Measurements from ENCODE around the gene LHX4. TPM values are rescaled to one million over a fixed set of nuclear protein-coding genes. Genes with fewer than 3 reads are reported as not detected.

LHX4 gene
- total and polyA plus RNA-seq, 10 of the 15 experiments (the other 5 are each of a cell fraction or from before 2014, with no cell fraction given): 0.05 to 0.80 (median 0.32) TPM; not detected in 6

DNA sequence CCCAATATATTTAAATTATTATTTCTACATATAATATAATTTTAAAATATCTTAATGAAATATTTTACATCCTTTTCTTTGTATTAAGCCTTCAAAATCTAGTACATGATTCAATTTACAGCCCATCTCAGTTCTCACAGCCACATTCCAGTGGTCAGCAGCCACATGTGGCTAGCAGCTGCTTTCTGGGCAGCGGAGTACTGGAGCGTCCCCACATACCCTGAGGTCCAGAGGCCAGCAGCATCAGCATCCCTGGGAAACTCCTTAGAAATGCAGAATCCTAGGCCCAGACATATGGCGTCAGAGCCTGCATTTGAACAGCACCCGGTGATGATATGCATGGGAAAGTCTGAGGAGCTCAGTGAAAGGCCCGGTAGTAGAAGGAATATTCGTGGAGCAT lies 8.6 kb upstream of the LHX4 start:
- H3K79me2 ChIP-seq (ENCODE audit: control insufficient read depth, insufficient read depth, low read length): no peaks in the 10 kb centered on the region
- POLR2A ChIA-PET: no interaction called here
- no peaks in the 10 kb centered on the region for H3K36me3 ChIP-seq (ENCODE audit: control insufficient read depth in 2 of 2, insufficient read depth in 2 of 2, low read length in 1 of 2)
- no peak for DNase-seq (ENCODE audit: low read depth, low spot score)
- SMC1A ChIA-PET (ENCODE audit: uncharacterized antibody, unreplicated experiment): no interaction called here
- H3K27me3 ChIP-seq (replicated peaks in 1 of 2; ENCODE audit: control insufficient read depth in 2 of 2, insufficient read depth in 2 of 2, low read length in 1 of 2): no peaks in the 10 kb centered on the region; a peak in 3 of 4 replicates
- intact Hi-C loops (cut with micrococcal nuclease; ENCODE audit: unreplicated experiment): no loop called here
- no peaks in the 10 kb centered on the region for H3K9me3 ChIP-seq (replicated peaks; ENCODE audit: control insufficient read depth, insufficient read depth, low read length)
- no TSS peak for BruUV-seq (replicated peaks)
- H3K4me1 ChIP-seq (ENCODE audit: control insufficient read depth, insufficient read depth, low read length): no peaks in the 10 kb centered on the region; the same call in 1 of the 2 replicates
- RAD21 ChIA-PET (ENCODE audit: unreplicated experiment): no interaction called here
- in situ Hi-C loops (cut with MboI): no loop called here
- 34% methylated on average over 6 of the region's 6 CpGs for WGBS (ENCODE audit: insufficient coverage, insufficient replicate concordance, low lambda C conversion rate, missing lambda C conversion rate)
- H3K9ac ChIP-seq (ENCODE audit: control insufficient read depth, insufficient read depth, low read length): no peak overlapping the region
- FAIRE-seq: no peak
- no peak overlapping the region for H2AFZ ChIP-seq (ENCODE audit: control insufficient read depth, low read depth, low read length)
- no peak overlapping the region for H3K4me2 ChIP-seq (ENCODE audit: control insufficient read depth, insufficient read depth)
- peaks cover 3% of the 10 kb centered on the region; the same call in 1 of the 2 replicates for H4K20me1 ChIP-seq (ENCODE audit: control insufficient read depth, insufficient read depth)
- no peak for TF ChIP-seq SIN3A (IDR thresholded peaks at IDR 0.05; ENCODE audit: low read depth, low read length)
- no peak for TF ChIP-seq NFYA (IDR thresholded peaks at IDR 0.05; ENCODE audit: borderline replicate concordance, low read depth, low read length)
- no peak overlapping the region for H3K4me3 ChIP-seq
- no peak overlapping the region for H3K27ac ChIP-seq (ENCODE audit: control insufficient read depth, insufficient read depth)
- CTCF ChIA-PET: no interaction called here
- ATAC-seq: no peak

DNA sequence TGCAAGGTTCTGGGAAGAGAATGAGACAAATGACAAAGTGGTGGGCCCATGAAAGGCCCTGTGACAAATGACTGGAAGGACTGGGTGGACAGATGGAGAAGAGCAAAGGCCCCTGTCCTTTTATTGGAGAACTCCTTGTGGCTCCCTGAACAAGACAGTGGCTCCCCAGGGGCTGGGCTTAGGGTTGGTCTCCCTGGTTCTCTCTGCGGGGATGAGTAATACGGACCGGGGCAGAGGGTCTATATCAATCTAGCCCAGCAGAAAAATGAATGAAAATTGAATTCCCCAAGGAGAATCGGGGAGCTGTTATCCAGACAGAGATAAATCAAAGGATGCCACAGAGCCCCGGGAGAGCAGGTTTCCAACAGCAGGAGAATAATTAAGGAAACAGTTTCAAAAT lies 5.2 kb upstream of the LHX4 start:
- SMC1A ChIA-PET (ENCODE audit: uncharacterized antibody, unreplicated experiment): interaction anchor here (0.7 kb wide), 1 partner anchor 147 kb away, joined by 3 read pairs; no protein-coding TSS in a partner anchor
- no peak for FAIRE-seq
- ATAC-seq: no peak
- Histone ChIP-seq H3K27ac (ENCODE audit: control insufficient read depth, insufficient read depth) (no peak overlapping the region), H3K4me3 (no peak overlapping the region), H3K27me3 (replicated peaks in 1 of 2; ENCODE audit: control insufficient read depth in 2 of 2, insufficient read depth in 2 of 2, low read length in 1 of 2) (peaks cover 6 to 9% of the 10 kb centered on the region in 2 experiments), H3K36me3 (ENCODE audit: control insufficient read depth in 2 of 2, insufficient read depth in 2 of 2, low read length in 1 of 2) (no peaks in the 10 kb centered on the region), H3K9me3 (replicated peaks; ENCODE audit: control insufficient read depth, insufficient read depth, low read length) (no peaks in the 10 kb centered on the region; the same call in 2 of the 3 replicates), H3K4me1 (ENCODE audit: control insufficient read depth, insufficient read depth, low read length) (peaks cover 6% of the 10 kb centered on the region), H3K9ac (ENCODE audit: control insufficient read depth, insufficient read depth, low read length) (no peak overlapping the region), H3K4me2 (ENCODE audit: control insufficient read depth, insufficient read depth) (no peak overlapping the region), H2AFZ (ENCODE audit: control insufficient read depth, low read depth, low read length) (no peak overlapping the region), H3K79me2 (ENCODE audit: control insufficient read depth, insufficient read depth, low read length) (no peaks in the 10 kb centered on the region), H4K20me1 (ENCODE audit: control insufficient read depth, insufficient read depth) (peaks cover 3% of the 10 kb centered on the region; the same call in 1 of the 2 replicates)
- POLR2A ChIA-PET: no interaction called here
- no peak for DNase-seq (ENCODE audit: low read depth, low spot score)
- CTCF ChIA-PET: no interaction called here
- in situ Hi-C loops (cut with MboI) (no loop called here), intact Hi-C loops (cut with micrococcal nuclease; ENCODE audit: unreplicated experiment) (no loop called here)
- RAD21 ChIA-PET (ENCODE audit: unreplicated experiment): no interaction called here
- no peak for TF ChIP-seq EZH2 (IDR thresholded peaks at IDR 0.05; ENCODE audit: borderline replicate concordance, control insufficient read depth, low read depth, low read length)
- TF ChIP-seq, protein P1, sequence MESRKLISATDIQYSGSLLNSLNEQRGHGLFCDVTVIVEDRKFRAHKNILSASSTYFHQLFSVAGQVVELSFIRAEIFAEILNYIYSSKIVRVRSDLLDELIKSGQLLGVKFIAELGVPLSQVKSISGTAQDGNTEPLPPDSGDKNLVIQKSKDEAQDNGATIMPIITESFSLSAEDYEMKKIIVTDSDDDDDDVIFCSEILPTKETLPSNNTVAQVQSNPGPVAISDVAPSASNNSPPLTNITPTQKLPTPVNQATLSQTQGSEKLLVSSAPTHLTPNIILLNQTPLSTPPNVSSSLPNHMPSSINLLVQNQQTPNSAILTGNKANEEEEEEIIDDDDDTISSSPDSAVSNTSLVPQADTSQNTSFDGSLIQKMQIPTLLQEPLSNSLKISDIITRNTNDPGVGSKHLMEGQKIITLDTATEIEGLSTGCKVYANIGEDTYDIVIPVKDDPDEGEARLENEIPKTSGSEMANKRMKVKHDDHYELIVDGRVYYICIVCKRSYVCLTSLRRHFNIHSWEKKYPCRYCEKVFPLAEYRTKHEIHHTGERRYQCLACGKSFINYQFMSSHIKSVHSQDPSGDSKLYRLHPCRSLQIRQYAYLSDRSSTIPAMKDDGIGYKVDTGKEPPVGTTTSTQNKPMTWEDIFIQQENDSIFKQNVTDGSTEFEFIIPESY (IDR thresholded peaks at IDR 0.05): no peak
- no peak for TF ChIP-seq POLR2AphosphoS5 (IDR thresholded peaks at IDR 0.05; ENCODE audit: low read length)
- TF ChIP-seq ZNF207 (IDR thresholded peaks at IDR 0.05; ENCODE audit: borderline replicate concordance): no peak
- TF ChIP-seq, protein P2, sequence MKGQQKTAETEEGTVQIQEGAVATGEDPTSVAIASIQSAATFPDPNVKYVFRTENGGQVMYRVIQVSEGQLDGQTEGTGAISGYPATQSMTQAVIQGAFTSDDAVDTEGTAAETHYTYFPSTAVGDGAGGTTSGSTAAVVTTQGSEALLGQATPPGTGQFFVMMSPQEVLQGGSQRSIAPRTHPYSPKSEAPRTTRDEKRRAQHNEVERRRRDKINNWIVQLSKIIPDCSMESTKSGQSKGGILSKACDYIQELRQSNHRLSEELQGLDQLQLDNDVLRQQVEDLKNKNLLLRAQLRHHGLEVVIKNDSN (IDR thresholded peaks at IDR 0.05; ENCODE audit: borderline replicate concordance, extremely low read length, insufficient read depth, low read depth, low read length): no peak
- TF ChIP-seq, protein P3, sequence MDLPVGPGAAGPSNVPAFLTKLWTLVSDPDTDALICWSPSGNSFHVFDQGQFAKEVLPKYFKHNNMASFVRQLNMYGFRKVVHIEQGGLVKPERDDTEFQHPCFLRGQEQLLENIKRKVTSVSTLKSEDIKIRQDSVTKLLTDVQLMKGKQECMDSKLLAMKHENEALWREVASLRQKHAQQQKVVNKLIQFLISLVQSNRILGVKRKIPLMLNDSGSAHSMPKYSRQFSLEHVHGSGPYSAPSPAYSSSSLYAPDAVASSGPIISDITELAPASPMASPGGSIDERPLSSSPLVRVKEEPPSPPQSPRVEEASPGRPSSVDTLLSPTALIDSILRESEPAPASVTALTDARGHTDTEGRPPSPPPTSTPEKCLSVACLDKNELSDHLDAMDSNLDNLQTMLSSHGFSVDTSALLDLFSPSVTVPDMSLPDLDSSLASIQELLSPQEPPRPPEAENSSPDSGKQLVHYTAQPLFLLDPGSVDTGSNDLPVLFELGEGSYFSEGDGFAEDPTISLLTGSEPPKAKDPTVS (IDR thresholded peaks at IDR 0.05; ENCODE audit: low read depth, low read length): no peak
- no peak for TF ChIP-seq POLR2A (IDR thresholded peaks at IDR 0.05; ENCODE audit: low read depth, low read length)
- TF ChIP-seq EED (IDR thresholded peaks at IDR 0.05; ENCODE audit: low read depth): no peak
- TF ChIP-seq TCF12 (IDR thresholded peaks at IDR 0.05; ENCODE audit: low read depth, low read length): no peak
- no peak for TF ChIP-seq SMAD1 (IDR thresholded peaks at IDR 0.05; ENCODE audit: low read depth, partially characterized antibody)
- no peak for TF ChIP-seq IRF4 (IDR thresholded peaks at IDR 0.05; ENCODE audit: low read depth, low read length)
- no peak for TF ChIP-seq NFYA (IDR thresholded peaks at IDR 0.05; ENCODE audit: borderline replicate concordance, low read depth, low read length)
- no peak for TF ChIP-seq SMARCA5 (IDR thresholded peaks at IDR 0.05)
- TF ChIP-seq ZBED1 (IDR thresholded peaks at IDR 0.05; ENCODE audit: borderline replicate concordance): no peak
- BruUV-seq (replicated peaks): no TSS peak
- 66% methylated on average over 5 of the region's 5 CpGs for whole genome bisulfite sequencing (ENCODE audit: insufficient coverage, insufficient replicate concordance, low lambda C conversion rate, missing lambda C conversion rate)
